ENCODE measurements around the gene HSFX1.
"Not testable (repeated sequence)": the region's sequence is repeated elsewhere in the genome, so short reads cannot be mapped to it uniquely, and the experiment has no call there.

Gene HSFX1

GRCh38 chrX:149773768-149774167 lies at the start of gene HSFX1:
TSS of gene HSFX1 (plus strand) at chrX:149774068. CDS start at chrX:149774682, 614 bp downstream.
- DNase-seq (ENCODE audit: low read depth), result not testable (repeated sequence)

DNA sequence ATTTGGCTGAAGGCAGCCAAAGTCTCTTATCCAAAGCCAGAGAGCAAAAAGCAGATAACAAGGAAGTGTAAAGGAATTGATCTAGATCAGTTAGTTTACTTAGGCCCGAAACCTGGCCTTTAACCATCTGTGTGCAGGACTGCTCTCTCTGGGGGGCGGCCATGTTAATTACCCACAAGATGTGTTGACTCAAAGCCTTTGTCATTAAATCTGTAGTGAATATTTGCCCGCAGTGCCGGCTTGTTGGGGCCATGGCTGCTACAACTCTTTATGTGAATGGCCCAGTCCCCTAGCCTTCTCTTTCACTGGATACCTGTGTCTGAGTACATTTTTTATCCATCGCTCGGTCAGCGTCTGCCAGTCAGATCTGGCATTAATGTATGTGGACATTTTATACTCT lies 46.6 kb upstream of the HSFX1 start:
- not testable (repeated sequence) for DNase-seq (ENCODE audit: low read depth)

DNA sequence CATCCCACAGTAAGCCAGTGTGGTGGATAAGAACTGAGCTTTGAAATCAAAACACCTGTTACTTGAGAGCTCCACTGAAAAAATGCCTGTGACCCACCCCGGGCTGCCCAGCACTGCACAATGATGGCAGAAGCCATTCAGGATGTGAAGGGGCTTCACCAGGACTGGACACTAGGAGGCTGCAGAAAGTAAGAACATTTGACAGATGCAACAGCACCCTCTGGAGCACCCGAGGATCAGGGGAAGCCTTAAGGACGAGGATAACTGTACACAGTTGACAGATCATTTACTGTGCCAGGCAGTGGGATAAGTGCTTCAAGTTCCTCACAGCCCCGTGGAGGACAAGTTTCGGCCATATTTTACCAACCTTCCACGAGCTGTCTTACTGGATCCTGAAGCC lies 31.6 kb upstream of the HSFX1 start:
- not testable (repeated sequence) for DNase-seq (ENCODE audit: low read depth)

DNA sequence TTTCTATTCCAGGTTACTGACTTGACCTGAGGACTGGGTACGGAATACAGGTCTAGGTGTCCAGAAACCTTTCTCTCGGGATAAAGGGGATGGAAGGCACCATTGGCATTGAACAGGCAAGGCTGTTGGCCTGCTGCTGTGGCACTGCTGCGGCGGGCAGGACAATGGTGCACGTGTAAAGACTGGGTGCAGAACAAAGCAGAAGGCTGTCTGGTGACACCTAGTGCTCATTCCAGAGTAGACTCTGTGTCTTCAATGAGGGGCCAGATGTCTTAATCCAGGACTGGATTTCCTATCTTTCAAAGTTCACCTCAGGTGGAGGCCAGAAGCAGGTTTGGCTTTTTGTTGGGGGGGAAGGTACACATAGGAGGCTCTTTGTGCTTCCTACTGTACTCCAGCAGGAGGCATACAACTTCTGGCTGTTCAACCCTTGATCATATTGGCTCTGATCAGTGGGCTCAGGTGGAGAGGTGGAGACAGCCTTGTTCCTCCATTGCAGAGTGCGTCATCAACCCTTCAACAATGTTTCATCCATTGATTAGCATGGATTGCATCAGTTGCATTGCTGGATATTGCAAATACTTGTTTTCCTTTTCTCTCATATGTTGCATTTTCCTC lies 27.4 kb upstream of the HSFX1 start:
- DNase-seq (ENCODE audit: low read depth), result not testable (repeated sequence)

DNA sequence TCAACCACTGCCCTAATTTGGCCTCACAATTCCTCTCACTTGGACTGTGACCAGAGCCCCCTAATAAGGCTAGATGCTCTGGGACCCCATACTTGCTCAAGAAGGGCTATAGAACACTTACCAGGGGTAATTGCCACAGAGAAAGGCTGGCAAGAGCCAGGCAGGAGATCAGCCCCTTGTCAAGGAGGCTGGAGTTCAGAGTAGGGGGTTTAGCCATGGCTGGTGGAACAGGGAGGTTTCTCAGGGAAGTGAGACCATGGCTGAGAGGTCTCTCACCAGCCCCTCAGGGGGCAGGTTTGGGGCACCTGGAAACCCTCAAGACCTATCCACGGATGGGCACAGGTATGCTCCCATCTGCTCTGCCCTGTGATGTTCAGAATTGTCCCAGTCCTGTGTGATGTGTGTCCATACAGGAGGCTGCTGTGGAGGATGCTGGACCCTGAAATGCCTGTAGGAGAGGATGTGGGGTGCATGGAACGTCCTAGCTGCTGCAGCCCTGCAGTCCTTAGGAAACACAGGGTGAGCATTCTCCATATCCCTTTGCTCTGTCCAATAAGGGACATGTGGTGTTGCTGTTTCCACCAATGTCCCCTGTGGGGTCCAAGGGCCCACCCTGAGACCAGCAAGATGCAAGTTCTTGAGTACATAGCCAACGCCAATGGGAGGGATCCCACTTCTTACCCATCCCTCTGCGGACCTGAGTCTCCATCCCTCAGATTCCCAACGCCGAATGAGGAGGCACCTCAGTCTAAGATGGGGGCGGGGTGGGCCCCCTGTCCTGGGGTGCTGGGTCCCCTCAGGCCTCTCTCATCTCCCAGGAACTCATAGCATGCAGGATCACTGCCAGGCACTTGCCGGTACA lies 16.4 kb upstream of the HSFX1 start:
- no peak for DNase-seq (ENCODE audit: low read depth)

DNA sequence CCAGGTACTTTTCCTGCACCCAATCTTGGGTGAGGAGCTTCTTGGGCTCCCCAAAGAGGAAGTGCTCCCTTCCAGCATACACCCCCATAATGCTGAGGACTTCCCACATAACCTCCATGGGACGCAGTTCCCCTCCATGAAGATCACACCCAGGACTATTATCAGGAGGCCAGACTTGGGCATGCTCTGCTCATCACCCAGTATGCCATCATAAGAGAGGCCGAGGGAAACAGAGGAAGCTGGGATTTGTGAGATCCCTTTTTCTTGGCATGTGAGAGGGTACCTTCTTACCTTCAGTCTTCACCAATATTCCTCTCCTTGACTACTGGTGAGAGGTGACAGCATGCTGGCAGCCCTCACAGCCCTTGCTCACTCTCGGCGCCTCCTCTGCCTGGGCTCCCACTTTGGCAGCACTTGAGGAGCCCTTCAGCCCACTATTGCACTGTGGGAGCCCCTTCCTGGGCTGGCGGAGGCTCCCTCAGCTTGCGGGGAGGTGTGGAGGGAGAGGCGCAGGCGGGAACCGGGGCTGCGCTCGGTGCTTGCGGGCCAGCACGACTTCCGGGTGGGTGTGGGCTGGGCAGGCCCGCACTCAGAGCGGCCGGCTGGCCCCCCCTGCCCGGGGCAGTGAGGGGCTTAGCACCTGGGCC lies 15.7 kb upstream of the HSFX1 start:
- no peak for DNase-seq (ENCODE audit: low read depth)

DNA sequence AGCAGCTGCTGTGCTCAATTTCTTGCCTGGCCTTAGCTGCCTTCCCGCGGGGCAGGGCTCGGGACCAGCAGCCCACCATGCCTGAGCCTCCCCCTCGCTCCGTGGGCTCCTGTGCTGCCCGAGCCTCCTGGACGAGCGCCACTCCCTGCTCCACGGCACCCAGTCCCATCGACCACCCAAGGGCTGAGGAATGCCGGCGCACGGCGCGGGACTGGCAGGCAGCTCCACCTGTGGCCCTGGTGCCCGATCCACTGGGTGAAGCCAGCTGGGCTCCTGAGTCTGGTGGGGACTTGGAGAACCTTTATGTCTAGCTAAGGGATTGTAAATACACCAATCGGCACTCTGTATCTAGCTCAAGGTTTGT lies 15.2 kb upstream of the HSFX1 start:
- DNase-seq (ENCODE audit: low read depth), result not testable (repeated sequence)

DNA sequence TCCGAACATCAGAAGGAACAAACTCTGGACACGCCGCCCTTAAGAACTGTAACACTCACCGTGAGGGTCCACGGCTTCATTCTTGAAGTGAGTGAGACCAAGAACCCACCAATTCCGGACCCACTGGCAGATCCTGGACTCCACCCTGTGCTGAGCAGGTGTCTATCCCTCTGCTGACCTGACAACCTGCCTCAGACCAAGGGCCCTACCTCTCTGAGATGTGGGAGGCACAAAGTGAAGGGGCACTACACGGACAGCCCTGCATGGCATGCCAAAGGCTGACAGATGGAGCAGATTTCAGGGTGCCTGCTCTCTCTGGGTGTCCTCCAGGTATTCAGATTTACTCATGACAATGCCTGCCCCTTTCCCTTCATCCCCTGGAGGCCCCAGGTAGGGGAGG lies 14.0 kb upstream of the HSFX1 start:
- DNase-seq (ENCODE audit: low read depth), result no peak

- DNase-seq (ENCODE audit: low read depth), result no peak
Observed at GRCh38 chrX:149760965-149761364, 12.9 kb upstream of the HSFX1 start.

DNA sequence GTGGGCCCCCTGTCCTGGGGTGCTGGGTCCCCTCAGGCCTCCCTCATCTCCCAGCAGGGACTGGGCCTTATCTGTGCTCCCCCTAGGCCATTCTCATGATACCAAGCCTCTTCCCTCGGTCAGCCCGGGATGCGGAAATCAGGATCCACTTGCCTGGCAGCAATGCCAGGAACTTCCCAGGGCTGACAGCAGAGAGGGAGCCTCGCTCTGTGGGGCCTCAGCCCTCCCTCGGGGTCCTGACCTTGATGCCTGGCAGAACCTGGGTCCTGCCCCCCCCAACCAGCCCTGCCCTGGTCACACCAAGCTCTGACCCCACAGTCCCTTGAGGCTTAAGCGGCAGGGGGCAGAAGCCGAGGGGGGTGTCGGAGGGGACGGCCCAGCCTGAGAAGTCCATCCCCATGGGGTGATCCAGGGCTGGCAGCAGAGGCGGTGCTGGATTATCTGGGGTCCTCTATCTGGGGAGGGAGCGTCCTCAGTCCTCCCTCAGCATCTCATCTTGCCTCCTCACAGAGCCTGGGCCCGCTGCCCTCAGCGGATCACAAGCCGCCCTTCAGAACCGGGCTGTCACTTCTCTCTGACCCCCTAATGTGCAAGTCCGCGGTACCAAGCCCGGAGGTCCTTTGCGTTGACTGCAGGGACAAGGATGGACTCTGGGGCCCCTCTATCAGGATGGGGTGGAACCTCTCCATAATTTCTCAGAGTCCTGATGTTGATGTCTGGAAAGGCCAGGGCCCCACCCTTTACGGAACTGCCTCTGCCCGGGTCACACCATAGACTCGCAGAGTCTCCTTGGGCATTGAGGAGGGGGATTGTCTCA lies 11.8 kb upstream of the HSFX1 start:
- not testable (repeated sequence) for DNase-seq (ENCODE audit: low read depth)

- no peak for DNase-seq (ENCODE audit: low read depth)
Observed at GRCh38 chrX:149762696-149763614, 10.9 kb upstream of the HSFX1 start.

- DNase-seq (ENCODE audit: low read depth), result not testable (repeated sequence)
Observed at GRCh38 chrX:149770344-149770743, 3.5 kb upstream of the HSFX1 start.

DNA sequence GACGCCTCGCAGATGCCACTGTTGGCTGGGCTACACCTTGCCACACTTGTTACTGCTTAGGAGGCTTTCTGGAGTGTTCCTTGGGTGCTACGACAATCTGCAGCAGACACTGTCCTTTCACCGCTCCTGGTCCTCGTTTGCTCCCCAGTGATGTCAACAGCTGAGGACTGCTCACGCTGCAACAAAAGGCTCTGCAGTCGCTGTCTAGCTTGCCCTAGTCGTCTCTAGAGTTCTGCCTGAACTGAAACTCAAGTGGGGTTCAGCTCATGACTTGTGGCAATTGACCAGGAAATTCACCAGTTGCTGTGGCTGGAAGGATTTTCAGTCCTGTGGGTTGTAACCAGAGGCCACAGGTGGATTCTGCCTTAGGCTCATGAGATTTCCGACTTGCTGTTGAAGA lies 842 bp upstream of the HSFX1 start:
- DNase-seq (ENCODE audit: low read depth), result not testable (repeated sequence)

DNA sequence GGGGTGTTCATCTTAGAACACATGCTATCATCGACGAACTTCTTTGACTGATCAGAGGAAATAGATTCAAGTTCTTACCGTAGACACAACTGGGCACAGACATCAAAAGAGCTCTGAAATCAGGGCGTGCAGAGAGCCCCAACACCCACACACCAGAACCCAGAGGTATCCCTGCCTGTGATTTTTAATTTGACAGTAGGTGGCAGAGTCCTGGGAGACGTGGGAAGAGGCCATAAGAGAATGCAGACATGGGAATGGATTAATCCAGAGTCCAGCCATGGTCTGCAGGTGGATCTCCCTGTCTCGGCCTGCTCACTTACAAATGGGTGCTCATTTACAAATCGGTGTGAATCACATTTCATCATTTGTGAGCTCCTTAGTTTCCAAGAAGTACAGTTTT lies 4.1 kb downstream of the HSFX1 start:
- DNase-seq (ENCODE audit: low read depth), result not testable (repeated sequence)

DNA sequence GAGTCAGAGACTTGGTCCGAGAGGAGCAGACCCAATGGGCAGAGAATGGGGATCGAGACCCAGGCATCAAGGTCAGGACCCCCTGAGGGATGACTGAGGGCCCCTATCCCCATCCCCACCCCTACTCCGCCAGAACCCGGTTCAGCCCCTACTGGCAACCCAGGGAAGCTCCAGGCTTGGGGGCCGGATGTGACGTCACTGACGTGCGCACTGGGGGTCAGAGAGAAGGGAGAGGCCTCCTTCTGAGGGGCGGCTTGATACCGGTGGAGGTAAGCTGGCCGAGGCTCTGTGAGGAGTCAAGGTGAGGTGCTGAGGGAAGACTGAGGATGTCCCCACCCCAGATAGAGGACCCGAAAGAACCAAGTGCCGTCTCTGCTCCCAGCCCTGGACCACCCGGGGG lies 7.9 kb downstream of the HSFX1 start, which contains the start of gene MAGEA9:
Gene MAGEA9, plus strand, starts transcription at position 204 of the 400 bp plus-strand sequence. CDS start 4,281 bp downstream, outside the sequence.
- not testable (repeated sequence) for DNase-seq (ENCODE audit: low read depth)

GRCh38 chrX:149795531-149795930 lies 21.7 kb downstream of the HSFX1 start:
- not testable (repeated sequence) for DNase-seq (ENCODE audit: low read depth)

DNA sequence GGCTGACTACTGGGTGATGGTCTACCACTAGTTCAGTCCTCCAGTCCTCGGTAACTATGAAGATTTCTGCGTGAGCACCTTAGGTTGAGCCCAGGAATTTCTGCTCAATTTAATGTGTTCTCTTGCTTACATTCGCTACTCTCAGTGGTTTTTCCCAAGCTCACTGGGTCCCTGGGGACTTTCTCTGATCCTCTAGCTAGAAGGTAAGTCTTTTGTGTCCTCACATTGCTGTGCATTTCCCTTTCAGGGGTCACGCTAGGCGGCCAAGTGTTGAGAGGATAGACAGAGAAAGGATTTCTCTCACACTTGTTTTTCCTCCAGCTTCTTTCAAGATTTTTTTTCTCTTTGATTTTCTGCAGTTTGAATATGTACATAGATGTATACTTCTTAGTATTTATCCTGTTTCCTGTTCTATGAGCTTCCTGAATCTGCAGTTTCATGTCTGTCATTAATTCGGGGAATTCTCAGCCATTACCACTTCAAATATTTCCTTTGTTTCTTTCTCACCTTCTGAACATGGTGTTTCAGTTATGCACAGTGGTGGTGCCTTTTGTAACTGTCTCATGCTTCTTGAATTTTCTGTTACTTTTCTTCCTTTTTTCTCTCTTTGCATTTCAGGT lies 25.3 kb downstream of the HSFX1 start:
- DNase-seq (ENCODE audit: low read depth), result no peak

- no peak for DNase-seq (ENCODE audit: low read depth)
Observed at GRCh38 chrX:149799938-149800337, 26.1 kb downstream of the HSFX1 start.

- DNase-seq (ENCODE audit: low read depth), result no peak
Observed at GRCh38 chrX:149803458-149804062, 29.7 kb downstream of the HSFX1 start.

DNA sequence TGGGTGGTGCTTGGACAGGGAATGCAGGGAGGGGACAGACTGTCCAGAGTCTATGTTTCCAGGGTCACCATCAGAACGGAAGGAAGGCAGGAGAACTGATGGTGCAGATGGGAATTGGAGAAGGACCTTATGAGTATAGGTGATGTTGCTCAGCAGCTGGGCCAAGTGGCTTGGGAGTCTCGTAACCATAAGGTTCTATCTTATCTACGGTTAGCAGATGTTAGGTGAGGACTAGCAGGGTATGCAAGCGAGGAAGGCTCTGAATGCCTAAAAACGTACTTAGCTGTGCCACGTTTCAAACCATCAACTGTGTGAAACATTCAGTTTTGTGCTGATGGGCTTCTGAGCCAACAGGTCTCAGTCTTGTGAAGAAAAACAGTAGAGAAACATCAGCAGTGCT lies 30.2 kb downstream of the HSFX1 start:
- no peak for DNase-seq (ENCODE audit: low read depth)

Data from HS-27A (cell line).